ENCODE measurements around the gene APPL2.

APPL2 gene

DNA sequence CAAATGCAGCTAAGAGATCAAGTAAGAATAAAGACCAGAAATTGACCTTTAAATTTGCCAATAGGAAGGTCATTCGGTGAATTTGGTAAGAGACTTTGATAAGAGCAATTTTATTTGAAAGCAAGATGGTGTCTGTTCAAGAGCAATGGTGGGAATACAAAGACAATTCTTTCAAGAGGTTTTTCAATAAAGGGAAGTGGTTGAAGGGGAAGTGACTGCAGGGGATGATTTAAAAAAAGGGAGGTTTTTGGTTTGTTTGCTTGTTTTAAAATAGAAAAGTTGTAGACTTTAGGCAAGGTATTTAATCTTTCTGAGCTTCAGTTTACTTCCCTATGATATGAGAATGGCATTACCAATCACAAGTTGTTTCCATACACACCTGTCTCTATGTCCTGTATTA, 4.3 kb upstream of the APPL2 start:
- H3K27me3 ChIP-seq (ENCODE audit: low read depth): no peaks in the 10 kb centered on the region
- in situ Hi-C loops (cut with MboI; ENCODE audit: low sequenced_read_pairs): no loop called here
- peaks cover 5% of the 10 kb centered on the region for H3K4me1 ChIP-seq
- no peaks in the 10 kb centered on the region for H3K36me3 ChIP-seq (replicated peaks)
- no peak overlapping the region for H3K4me3 ChIP-seq
- H3K9me3 ChIP-seq: no peaks in the 10 kb centered on the region
- DNase-seq (ENCODE audit: low spot score in 2 of 2): no peak

DNA sequence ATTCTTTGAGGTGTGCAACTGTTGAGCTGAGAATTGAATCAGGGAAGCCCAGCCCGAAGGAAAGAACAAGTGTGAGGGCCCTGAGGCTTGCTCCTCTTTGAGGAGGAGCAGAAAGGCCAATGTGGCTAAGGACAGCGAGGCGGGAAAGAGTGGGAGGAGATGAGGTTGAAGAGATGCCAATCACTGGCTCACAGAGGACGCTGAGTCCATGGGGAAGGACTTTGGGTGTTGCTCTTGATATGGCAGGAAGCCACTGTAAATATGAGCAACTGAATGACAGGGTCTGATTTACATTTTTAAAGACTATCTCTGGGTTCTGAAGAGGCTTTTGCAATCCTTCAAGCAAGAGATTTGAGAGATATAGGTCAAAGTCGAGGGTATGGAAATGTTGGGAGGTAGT, 3.3 kb upstream of the APPL2 start:
- no peaks in the 10 kb centered on the region for H3K27me3 ChIP-seq (ENCODE audit: low read depth)
- in situ Hi-C loops (cut with MboI; ENCODE audit: low sequenced_read_pairs): no loop called here
- no peaks in the 10 kb centered on the region for H3K9me3 ChIP-seq
- no peak for DNase-seq (ENCODE audit: low spot score in 2 of 2)
- H3K4me3 ChIP-seq: no peak overlapping the region
- peaks cover 15% of the 10 kb centered on the region for H3K4me1 ChIP-seq
- H3K36me3 ChIP-seq (replicated peaks): no peaks in the 10 kb centered on the region

DNA sequence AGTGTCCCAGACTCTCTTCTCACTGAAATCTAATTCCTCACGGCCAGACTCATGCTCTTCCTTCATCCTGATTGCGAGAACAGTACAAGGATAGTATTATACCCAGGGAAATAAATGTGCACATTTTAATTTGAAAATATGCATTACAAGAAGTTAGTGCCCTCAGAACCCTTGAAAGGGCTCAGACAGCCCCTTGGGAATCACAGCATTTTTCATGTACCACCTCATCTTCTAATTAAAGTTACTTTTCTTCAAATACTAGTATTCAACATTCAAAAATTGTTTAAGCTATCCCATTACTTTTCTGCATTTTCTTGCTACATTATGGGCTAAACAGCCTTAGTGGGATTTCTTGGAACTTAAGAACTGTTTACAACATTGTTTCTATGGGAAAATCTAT, 1.7 kb upstream of the APPL2 start:
- Histone ChIP-seq H3K36me3 (replicated peaks) (no peaks in the 10 kb centered on the region), H3K9me3 (no peaks in the 10 kb centered on the region), H3K4me3 (no peak overlapping the region), H3K27me3 (ENCODE audit: low read depth) (no peaks in the 10 kb centered on the region), H3K4me1 (peaks cover 31% of the 10 kb centered on the region)
- in situ Hi-C loops (cut with MboI; ENCODE audit: low sequenced_read_pairs): no loop called here
- DNase-seq (ENCODE audit: low spot score in 2 of 2): no peak

DNA sequence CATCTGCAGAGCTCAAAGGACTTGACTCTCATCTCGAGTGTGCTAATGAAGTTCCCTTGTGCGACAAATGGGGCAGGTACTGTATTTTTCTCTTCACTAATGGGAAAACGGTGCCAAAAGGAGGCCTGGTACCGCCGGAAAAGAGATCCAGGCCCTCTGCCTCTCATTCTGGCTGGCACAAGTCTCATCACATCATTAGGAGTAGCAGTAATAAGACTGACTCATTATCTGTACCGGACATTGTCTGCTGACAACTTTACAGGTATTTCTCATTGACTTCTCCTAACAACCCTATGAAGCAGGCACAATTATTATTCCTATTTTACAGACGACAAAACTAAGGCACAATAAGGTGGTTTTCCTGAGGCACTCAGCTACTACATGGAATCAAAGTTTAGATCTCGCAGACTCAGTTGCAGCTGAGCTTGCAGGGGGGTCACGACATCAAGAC, 668 bp downstream of the APPL2 start:
- H3K4me1 ChIP-seq: peaks cover 35% of the 10 kb centered on the region
- H3K36me3 ChIP-seq (replicated peaks): no peaks in the 10 kb centered on the region
- H3K9me3 ChIP-seq: no peaks in the 10 kb centered on the region
- peak overlapping the region; percentile 47 for H3K4me3 ChIP-seq
- in situ Hi-C loops (cut with MboI; ENCODE audit: low sequenced_read_pairs): no loop called here
- DNase-seq (ENCODE audit: low spot score in 2 of 2): no peak
- no peaks in the 10 kb centered on the region for H3K27me3 ChIP-seq (ENCODE audit: low read depth)

DNA sequence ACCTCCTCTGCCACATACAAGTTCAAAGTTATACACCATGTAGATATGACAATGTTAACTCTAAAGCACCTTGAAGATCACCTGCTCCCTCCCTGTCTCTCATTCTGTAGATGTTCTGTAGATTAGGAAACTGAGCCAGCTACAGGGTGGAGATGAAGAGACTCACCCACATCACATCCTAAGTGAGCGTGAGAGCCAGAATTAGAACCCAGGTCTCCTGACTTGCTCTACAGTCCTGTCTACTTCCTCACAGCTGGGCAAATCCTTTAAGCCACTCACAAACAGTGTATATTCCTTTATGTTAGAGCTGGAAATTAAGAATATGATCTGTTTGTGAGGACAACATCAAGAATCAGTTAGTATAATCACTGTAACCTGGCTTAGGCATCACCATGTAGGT, 1.8 kb downstream of the APPL2 start:
- Histone ChIP-seq H3K9me3 (no peaks in the 10 kb centered on the region), H3K27me3 (ENCODE audit: low read depth) (no peaks in the 10 kb centered on the region), H3K4me3 (peak overlapping the region; percentile 47; the same call in 1 of the 2 replicates), H3K36me3 (replicated peaks) (no peaks in the 10 kb centered on the region; the same call in 1 of the 2 replicates), H3K4me1 (peaks cover 35% of the 10 kb centered on the region)
- in situ Hi-C loops (cut with MboI; ENCODE audit: low sequenced_read_pairs): no loop called here
- no peak for DNase-seq (ENCODE audit: low spot score in 2 of 2)

DNA sequence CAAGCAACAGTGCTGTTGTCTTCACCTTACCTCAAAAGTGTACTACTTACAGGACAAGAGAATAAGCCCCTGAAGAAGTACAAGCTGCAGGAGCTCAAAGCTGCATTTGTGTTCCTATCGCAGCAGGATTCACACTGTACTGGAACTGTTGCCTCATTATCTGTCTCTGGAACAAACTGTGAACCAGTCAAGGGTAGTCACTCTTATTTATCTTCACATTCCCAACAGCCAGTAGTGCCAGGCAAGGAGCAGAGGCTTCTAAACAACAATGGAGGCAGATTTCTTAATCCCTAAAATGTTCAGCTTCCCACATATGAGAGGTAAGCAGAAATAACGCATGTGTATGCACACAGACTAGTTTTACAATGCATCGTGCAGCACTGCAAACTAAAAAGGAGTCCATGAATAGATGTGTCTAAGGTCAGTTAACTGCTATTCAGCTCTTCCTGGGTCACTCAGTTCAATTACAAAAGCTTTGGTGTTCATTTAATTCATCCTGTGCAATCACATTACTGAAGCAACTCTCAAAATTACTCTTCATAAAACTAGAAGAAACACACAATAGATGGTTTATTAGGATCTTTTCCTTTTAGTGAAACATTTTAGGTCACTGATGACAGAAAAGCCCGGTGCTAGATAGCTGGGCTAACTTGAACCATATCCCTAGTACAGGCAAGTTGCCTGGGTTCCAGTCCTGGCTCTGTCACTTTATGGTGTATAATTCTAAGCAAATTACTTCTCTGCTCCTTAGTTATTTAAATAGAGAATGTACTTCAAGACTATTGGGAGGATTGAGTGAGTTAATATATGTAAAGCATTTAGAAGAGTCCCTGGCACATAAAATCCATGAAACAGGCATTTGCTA, 2.7 kb downstream of the APPL2 start:
- Histone ChIP-seq H3K27me3 (ENCODE audit: low read depth) (no peaks in the 10 kb centered on the region), H3K9me3 (no peaks in the 10 kb centered on the region), H3K4me3 (peak overlapping the region; percentile 3), H3K4me1 (peaks cover 35% of the 10 kb centered on the region), H3K36me3 (replicated peaks) (peaks cover 8% of the 10 kb centered on the region)
- peak; percentile 54 to 85 for DNase-seq (ENCODE audit: low spot score in 2 of 2)
- in situ Hi-C loops (cut with MboI; ENCODE audit: low sequenced_read_pairs): no loop called here

DNA sequence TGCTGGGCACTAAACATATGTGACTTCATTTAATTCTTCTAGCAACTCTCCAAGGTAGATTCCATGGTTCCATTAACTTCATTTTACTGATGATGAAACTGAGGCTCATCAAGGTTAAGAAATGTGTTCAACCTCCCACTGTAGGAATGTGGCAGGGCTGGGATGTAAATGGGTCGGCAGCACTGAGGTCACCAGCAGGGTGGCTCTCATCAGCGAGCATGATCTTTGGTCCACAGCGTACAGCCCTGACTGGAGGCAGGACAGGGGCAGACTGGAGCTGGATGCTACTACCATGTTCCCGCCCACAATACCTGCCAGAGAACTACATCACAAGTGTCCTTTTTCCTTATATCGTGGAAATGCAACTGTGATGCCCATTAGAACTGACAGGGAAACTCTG, 4.6 kb downstream of the APPL2 start:
- Histone ChIP-seq H3K27me3 (ENCODE audit: low read depth) (no peaks in the 10 kb centered on the region), H3K9me3 (no peaks in the 10 kb centered on the region), H3K36me3 (replicated peaks) (peaks cover 11% of the 10 kb centered on the region), H3K4me3 (no peak overlapping the region), H3K4me1 (peaks cover 33% of the 10 kb centered on the region)
- DNase-seq (ENCODE audit: low spot score in 2 of 2): no peak
- in situ Hi-C loops (cut with MboI; ENCODE audit: low sequenced_read_pairs): no loop called here

DNA sequence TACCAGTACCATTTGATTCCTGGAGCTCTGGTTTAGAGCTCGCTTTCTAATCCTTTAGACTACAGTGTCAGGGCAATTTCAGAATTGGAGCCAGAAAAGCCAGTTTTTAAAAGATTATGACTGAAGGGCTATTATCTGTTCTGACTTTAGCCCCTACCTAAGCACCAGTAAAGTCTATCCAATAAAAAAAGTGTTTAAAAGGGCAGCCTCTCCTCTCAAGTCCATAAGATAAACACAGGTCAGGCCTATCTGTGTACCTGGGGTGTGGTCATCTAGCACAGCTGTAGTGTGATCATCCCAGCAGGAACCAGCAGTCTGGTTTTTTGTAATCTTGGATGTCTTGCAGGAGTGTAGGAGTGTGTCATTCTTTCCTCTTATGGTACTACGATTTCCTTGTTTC, 6.6 kb downstream of the APPL2 start:
- DNase-seq (ENCODE audit: low spot score in 2 of 2): no peak
- Histone ChIP-seq H3K27me3 (ENCODE audit: low read depth) (no peaks in the 10 kb centered on the region), H3K9me3 (no peaks in the 10 kb centered on the region), H3K36me3 (replicated peaks) (peaks cover 11% of the 10 kb centered on the region), H3K4me1 (peaks cover 21% of the 10 kb centered on the region), H3K4me3 (no peak overlapping the region)
- in situ Hi-C loops (cut with MboI; ENCODE audit: low sequenced_read_pairs): no loop called here

DNA sequence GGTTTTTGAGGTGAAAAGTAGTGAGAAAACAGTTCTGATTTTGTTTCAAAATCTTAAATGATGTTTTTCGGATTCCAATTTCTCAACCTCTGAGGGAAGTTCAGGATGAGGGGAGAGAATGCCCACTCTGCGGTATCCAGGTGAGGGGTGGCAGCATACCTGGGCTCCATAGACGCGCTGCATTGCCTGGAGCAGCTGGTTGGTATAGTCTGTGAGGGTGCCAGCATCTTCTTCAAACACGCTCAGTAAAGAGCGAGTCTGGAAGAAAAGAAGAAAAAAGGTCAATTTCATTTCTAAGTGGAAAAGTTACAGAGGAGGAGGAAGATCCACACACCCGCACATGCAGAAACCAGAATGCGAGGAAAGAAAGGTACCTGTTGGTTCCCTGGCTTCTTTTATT, 7.0 kb downstream of the APPL2 start:
- Histone ChIP-seq H3K27me3 (ENCODE audit: low read depth) (no peaks in the 10 kb centered on the region), H3K36me3 (replicated peaks) (peaks cover 11% of the 10 kb centered on the region), H3K4me1 (peaks cover 17% of the 10 kb centered on the region), H3K9me3 (no peaks in the 10 kb centered on the region), H3K4me3 (no peak overlapping the region)
- no peak for DNase-seq (ENCODE audit: low spot score in 2 of 2)
- in situ Hi-C loops (cut with MboI; ENCODE audit: low sequenced_read_pairs): no loop called here

DNA sequence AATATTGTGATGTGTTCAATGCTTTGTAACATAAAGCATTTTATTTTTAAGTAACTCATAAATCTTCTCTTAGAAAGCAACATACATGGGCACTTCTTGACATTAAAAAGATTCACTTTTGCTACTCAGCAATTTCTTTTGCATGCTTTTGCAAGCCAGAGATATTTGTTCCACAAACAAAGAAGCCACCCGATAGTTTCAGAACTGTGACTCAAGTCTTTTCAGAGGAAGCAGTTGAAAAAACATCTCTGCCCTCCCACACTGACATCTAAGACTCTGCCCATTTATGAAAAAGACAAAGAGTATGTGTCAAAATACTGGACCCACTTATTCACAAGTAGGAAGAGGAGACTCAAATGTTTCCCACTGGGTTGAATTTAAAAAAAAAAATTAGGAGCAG, 7.5 kb downstream of the APPL2 start:
- H3K4me3 ChIP-seq: no peak overlapping the region
- H3K27me3 ChIP-seq (ENCODE audit: low read depth): no peaks in the 10 kb centered on the region
- H3K4me1 ChIP-seq: peaks cover 13% of the 10 kb centered on the region
- no peak for DNase-seq (ENCODE audit: low spot score in 2 of 2)
- H3K9me3 ChIP-seq: no peaks in the 10 kb centered on the region
- in situ Hi-C loops (cut with MboI; ENCODE audit: low sequenced_read_pairs): no loop called here
- peaks cover 11% of the 10 kb centered on the region for H3K36me3 ChIP-seq (replicated peaks)

DNA sequence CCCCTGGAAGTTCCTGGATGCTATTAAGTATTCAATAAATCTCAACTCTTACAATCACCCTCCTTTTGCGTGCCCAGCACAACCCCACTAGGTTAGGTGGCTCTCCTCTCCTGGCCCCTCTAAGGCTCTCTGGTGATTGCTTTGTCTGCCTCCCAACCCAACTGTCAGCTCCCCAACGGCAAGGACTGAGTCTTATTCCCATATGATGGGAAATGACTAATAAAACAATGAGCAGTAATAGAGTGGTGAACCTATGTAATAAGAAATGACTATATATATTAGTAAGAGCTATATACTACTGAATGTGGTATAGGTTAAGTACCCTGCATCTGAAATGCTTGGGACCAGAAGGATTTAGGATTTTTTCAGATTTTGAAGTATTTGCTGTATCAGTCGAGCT, 8.1 kb downstream of the APPL2 start:
- H3K36me3 ChIP-seq (replicated peaks): peaks cover 11% of the 10 kb centered on the region
- no peak for DNase-seq (ENCODE audit: low spot score in 2 of 2)
- H3K4me1 ChIP-seq: peaks cover 7% of the 10 kb centered on the region
- H3K27me3 ChIP-seq (ENCODE audit: low read depth): no peaks in the 10 kb centered on the region
- no peaks in the 10 kb centered on the region for H3K9me3 ChIP-seq
- in situ Hi-C loops (cut with MboI; ENCODE audit: low sequenced_read_pairs): no loop called here
- no peak overlapping the region for H3K4me3 ChIP-seq

DNA sequence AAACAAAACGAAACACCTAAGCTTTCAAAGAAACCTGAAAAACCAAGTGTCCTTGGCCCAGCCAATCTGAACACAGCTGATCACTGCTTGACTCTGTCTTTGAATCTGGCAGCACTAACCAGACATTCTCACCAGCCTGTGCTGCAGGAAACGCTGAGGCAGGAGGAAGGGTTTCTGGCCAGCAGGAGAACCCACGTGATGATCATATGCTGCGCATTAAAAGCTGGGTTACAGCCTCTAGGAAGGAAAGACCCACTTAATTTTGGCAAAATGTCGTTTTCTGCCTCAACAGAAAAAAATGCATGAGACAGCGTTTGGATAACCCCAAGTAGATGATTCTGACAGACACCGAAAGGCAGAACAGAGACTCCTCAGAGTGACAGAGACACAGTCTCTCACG, 9.8 kb downstream of the APPL2 start:
- Histone ChIP-seq H3K4me3 (no peak overlapping the region), H3K36me3 (replicated peaks) (peaks cover 11% of the 10 kb centered on the region), H3K4me1 (no peaks in the 10 kb centered on the region), H3K27me3 (ENCODE audit: low read depth) (no peaks in the 10 kb centered on the region), H3K9me3 (no peaks in the 10 kb centered on the region)
- in situ Hi-C loops (cut with MboI; ENCODE audit: low sequenced_read_pairs): no loop called here
- DNase-seq (ENCODE audit: low spot score in 2 of 2): no peak

DNA sequence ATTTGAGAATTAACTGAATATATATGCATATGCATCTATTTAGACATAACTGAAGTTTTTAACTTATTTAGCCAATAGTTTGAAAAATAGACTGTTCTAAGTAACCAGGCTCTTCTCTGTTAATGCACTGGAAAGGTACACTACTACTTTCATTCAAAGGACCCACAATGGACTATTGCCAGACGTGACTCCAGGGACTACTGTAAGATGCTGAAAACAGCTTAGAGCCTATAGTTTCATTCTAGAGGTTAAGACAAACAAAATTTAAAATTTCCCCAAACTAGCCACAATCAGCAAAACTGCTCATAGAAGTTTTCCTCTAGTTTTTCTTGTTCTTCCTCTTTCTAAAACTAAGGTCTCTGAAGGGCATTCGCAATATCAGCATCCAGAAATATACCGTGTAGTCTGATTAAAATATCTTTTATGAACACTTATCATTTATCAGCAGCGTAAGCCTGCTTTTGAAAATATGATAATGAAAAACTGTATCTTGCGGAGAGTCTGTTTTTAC, 10.4 kb downstream of the APPL2 start:
- no peak for DNase-seq (ENCODE audit: low spot score in 2 of 2)
- in situ Hi-C loops (cut with MboI; ENCODE audit: low sequenced_read_pairs): no loop called here
- H3K4me3 ChIP-seq: no peak overlapping the region
- peaks cover 11% of the 10 kb centered on the region for H3K36me3 ChIP-seq (replicated peaks)
- H3K9me3 ChIP-seq: no peaks in the 10 kb centered on the region
- H3K4me1 ChIP-seq: no peaks in the 10 kb centered on the region
- H3K27me3 ChIP-seq (ENCODE audit: low read depth): no peaks in the 10 kb centered on the region

DNA sequence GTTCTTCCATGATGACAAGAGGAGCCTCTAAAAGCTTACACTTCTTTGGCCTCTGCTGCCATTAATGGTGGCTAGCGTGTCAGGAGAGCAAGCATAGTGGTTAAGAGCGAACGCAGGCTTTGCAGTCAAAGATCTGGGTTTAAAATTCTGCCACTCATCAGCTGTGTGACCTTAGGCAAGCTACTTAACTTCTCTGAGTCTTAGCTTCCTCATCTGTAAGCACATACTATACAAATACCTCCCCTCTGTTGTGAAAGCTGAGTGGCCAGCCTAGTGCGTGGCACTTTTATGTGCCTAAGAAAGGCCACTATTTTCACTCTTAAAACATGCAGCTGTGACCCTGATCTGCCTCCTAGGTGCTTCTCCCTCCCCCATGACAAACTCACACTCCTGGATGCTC, 11.6 kb downstream of the APPL2 start:
- Histone ChIP-seq H3K27me3 (ENCODE audit: low read depth) (no peaks in the 10 kb centered on the region), H3K9me3 (no peaks in the 10 kb centered on the region), H3K4me3 (no peak overlapping the region), H3K4me1 (no peaks in the 10 kb centered on the region), H3K36me3 (replicated peaks) (peaks cover 11% of the 10 kb centered on the region)
- no peak for DNase-seq (ENCODE audit: low spot score in 2 of 2)
- in situ Hi-C loops (cut with MboI; ENCODE audit: low sequenced_read_pairs): no loop called here

All from HAP-1 (cell line).